Suprapubic skin (tissue), 4 donors: ENCODE measurements around the gene PACS2.

ENCODE experiments used
- EP300 ChIP-seq: sonication (generic); formaldehyde crosslinking; IDR thresholded peaks from one replicate; pipeline ENCODE4 v1.6.1; 2017; ENCODE audit warnings: antibody characterized with exemption
- POLR2A ChIP-seq, 2 donors: fragments of 450-650 bp; IDR thresholded peaks; one replicate each; pipeline ENCODE4 v1.6.1; 2017; ENCODE audit warnings: antibody characterized with exemption in 2 of 2, mild to moderate bottlenecking in 2 of 2, moderate library complexity in 2 of 2
- POLR2AphosphoS5 ChIP-seq, 3 donors: sonication (generic); formaldehyde crosslinking; IDR thresholded peaks; one replicate each; pipeline ENCODE4 v1.6.1; 2017; ENCODE audit warnings: antibody characterized with exemption in 3 of 3
- TF ChIP-seq, protein P1 (sequence below), 2 donors: fragments of 200-600 bp in 1 of 2; fragments of 450-650 bp in 1 of 2; sonication (generic) in 1 of 2; IDR thresholded peaks; one replicate each; pipeline ENCODE4 v1.5.1; 2016 to 2019; ENCODE audit warnings: antibody characterized with exemption in 2 of 2, mild to moderate bottlenecking in 1 of 2, moderate library complexity in 1 of 2

DNA sequence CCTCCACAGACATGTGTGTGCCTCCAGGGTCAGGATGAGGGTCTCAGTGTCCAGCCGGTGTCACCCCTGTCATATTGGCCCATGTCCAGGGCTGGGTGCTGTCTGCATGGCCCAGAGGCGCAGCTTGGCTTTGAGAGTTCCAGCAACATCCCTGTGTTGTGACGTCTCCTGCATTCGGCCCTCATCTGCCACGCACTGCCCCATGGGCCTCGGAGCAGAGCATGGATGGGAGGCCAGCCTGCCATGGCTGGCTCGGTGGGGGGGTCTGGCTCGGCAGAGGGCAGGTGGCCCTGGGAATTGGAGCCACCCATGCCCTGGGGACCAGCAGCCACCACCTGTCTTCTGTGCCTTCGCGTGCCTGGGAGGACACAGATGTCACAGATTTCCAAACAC, 73.0 kb downstream of the PACS2 start:
- no peak for TF ChIP-seq POLR2A (IDR thresholded peaks at IDR 0.05)
- TF ChIP-seq, protein P1, sequence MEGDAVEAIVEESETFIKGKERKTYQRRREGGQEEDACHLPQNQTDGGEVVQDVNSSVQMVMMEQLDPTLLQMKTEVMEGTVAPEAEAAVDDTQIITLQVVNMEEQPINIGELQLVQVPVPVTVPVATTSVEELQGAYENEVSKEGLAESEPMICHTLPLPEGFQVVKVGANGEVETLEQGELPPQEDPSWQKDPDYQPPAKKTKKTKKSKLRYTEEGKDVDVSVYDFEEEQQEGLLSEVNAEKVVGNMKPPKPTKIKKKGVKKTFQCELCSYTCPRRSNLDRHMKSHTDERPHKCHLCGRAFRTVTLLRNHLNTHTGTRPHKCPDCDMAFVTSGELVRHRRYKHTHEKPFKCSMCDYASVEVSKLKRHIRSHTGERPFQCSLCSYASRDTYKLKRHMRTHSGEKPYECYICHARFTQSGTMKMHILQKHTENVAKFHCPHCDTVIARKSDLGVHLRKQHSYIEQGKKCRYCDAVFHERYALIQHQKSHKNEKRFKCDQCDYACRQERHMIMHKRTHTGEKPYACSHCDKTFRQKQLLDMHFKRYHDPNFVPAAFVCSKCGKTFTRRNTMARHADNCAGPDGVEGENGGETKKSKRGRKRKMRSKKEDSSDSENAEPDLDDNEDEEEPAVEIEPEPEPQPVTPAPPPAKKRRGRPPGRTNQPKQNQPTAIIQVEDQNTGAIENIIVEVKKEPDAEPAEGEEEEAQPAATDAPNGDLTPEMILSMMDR (IDR thresholded peaks at IDR 0.05), result no peak
- TF ChIP-seq POLR2AphosphoS5 (IDR thresholded peaks at IDR 0.05), result no peak
- no peak for TF ChIP-seq EP300
